Activated naive CD8-positive, alpha-beta T cell treated with anti-CD3 and anti-CD28 coated beads, Interleukin-2, amount 50 U/mL, for 16 hours (primary cell): ENCODE results near the gene PGBD5.

Experiments
- DNase-seq: peaks from one replicate; pipeline ENCODE4 v3.0.0-alpha.2; 2020; ENCODE audit warnings: low read depth, low spot score

PGBD5 gene

GRCh38 chr1:230394741-230395140, 31.4 kb downstream of the PGBD5 start:
- DNase-seq, result no peak

GRCh38 chr1:230394134-230394533, 32.0 kb downstream of the PGBD5 start:
- no peak for DNase-seq

- DNase-seq, result no peak
These were observed 32.4 kb downstream of the PGBD5 start for GRCh38 chr1:230393722-230394121.

- no peak for DNase-seq
These were observed 33.1 kb downstream of the PGBD5 start for GRCh38 chr1:230392920-230393521.

- no peak for DNase-seq
These were observed 33.6 kb downstream of the PGBD5 start for GRCh38 chr1:230392536-230392909.

- no peak for DNase-seq
These were observed 34.2 kb downstream of the PGBD5 start for GRCh38 chr1:230391776-230392535.

GRCh38 chr1:230390371-230390770, 35.8 kb downstream of the PGBD5 start:
- no peak for DNase-seq

- DNase-seq, result no peak
These were observed 38.3 kb downstream of the PGBD5 start for GRCh38 chr1:230387876-230388275.

GRCh38 chr1:230387296-230387695, 38.8 kb downstream of the PGBD5 start:
- no peak for DNase-seq

GRCh38 chr1:230386637-230387262, 39.4 kb downstream of the PGBD5 start:
- DNase-seq, result no peak

- DNase-seq, result no peak
These were observed 40.2 kb downstream of the PGBD5 start for GRCh38 chr1:230385930-230386329.

GRCh38 chr1:230385158-230385450, 41.0 kb downstream of the PGBD5 start:
- DNase-seq, result no peak

GRCh38 chr1:230384380-230385157, 41.6 kb downstream of the PGBD5 start:
- no peak for DNase-seq

- no peak for DNase-seq
These were observed 42.7 kb downstream of the PGBD5 start for GRCh38 chr1:230383425-230383824.

- no peak for DNase-seq
These were observed 44.1 kb downstream of the PGBD5 start for GRCh38 chr1:230382001-230382491.

GRCh38 chr1:230381585-230381984, 44.5 kb downstream of the PGBD5 start:
- DNase-seq, result no peak

- DNase-seq, result no peak
These were observed 45.1 kb downstream of the PGBD5 start for GRCh38 chr1:230381049-230381467.

GRCh38 chr1:230379928-230380327, 46.2 kb downstream of the PGBD5 start:
- DNase-seq, result no peak

- DNase-seq, result no peak
These were observed 46.7 kb downstream of the PGBD5 start for GRCh38 chr1:230379462-230379861.

- DNase-seq, result no peak
These were observed 48.3 kb downstream of the PGBD5 start for GRCh38 chr1:230377851-230378250.

- DNase-seq, result no peak
These were observed 48.8 kb downstream of the PGBD5 start for GRCh38 chr1:230377324-230377723.

- no peak for DNase-seq
These were observed 49.8 kb downstream of the PGBD5 start for GRCh38 chr1:230376296-230376695.
